Spleen (tissue), 11 donors: ENCODE results near the gene COL23A1. TPM values are rescaled to one million over a fixed set of nuclear protein-coding genes. Genes with fewer than 3 reads are reported as not detected.

Source experiments
- DNase-seq: peaks from one replicate; pipeline ENCODE4 v3.0.0-alpha.2; 2020
- H3K27ac ChIP-seq, 8 donors: fragments of 200-600 bp; sonication (generic) in 7 of 8; 1 replicate in 4 of 8; 2 replicates in 4 of 8; pipeline versions ENCODE4 v1.5.0 to v1.8.0; 2016 to 2021; ENCODE audit warnings: inconsistent platforms in 4 of 8, mild to moderate bottlenecking in 4 of 8, moderate library complexity in 1 of 8
- H3K27me3 ChIP-seq, 7 donors: fragments of 200-600 bp; sonication (generic) in 6 of 7; replicated peaks in 1 of 7; 1 replicate in 4 of 7; 2 replicates in 3 of 7; pipeline versions ENCODE4 v1.5.0 to v1.8.0; 2016 to 2021; ENCODE audit warnings: inconsistent platforms in 3 of 7, mild to moderate bottlenecking in 1 of 7
- H3K36me3 ChIP-seq, 6 donors: fragments of 200-600 bp; sonication (generic) in 5 of 6; 1 replicate in 4 of 6; 2 replicates in 2 of 6; pipeline versions ENCODE4 v1.5.0 to v1.8.0; 2016 to 2021; ENCODE audit warnings: inconsistent platforms in 2 of 6
- H3K4me1 ChIP-seq, 6 donors: fragments of 200-600 bp; sonication (generic) in 5 of 6; 1 replicate in 3 of 6; 2 replicates in 3 of 6; pipeline versions ENCODE4 v1.5.0 to v1.8.0; 2016 to 2021; ENCODE audit warnings: inconsistent platforms in 3 of 6
- H3K4me3 ChIP-seq, 8 donors: fragments of 200-600 bp; sonication (generic) in 7 of 8; 1 replicate in 4 of 8; 2 replicates in 4 of 8; pipeline versions ENCODE4 v1.5.0 to v1.8.0; 2016 to 2021; ENCODE audit warnings: inconsistent platforms in 4 of 8, mild to moderate bottlenecking in 4 of 8, moderate library complexity in 2 of 8
- H3K9me3 ChIP-seq, 8 donors: fragments of 200-600 bp; sonication (generic) in 7 of 8; 1 replicate in 4 of 8; 2 replicates in 4 of 8; pipeline versions ENCODE4 v1.5.0 to v1.8.0; 2016 to 2021; ENCODE audit warnings: inconsistent platforms in 4 of 8
- POLR2A ChIP-seq, 3 donors: fragments of 450-650 bp; IDR thresholded peaks; one replicate each; pipeline ENCODE4 v1.5.1; 2017; ENCODE audit warnings: antibody characterized with exemption in 3 of 3, mild to moderate bottlenecking in 1 of 3
- POLR2AphosphoS5 ChIP-seq, 3 donors: sonication (generic); formaldehyde crosslinking; IDR thresholded peaks; one replicate each; pipeline ENCODE4 v1.5.1; 2017; ENCODE audit warnings: antibody characterized with exemption in 3 of 3
- WGBS, 5 donors: extraction: QIAGEN DNeasy Blood & Tissue Kit in 3 of 5; methylation state at CpG; one replicate each; pipeline versions ENCODE4 v1.1.5 to v1.1.7; 2013 to 2018; 5-methylcytosine and 5-hydroxymethylcytosine counted together
- intact Hi-C: fragments of 100-400 bp; cut with DNase I; formaldehyde crosslinking; loops from one replicate; pipeline ENCODE4 v1.15.0; 2023; ENCODE audit warnings: low total_unique reads
- polyA plus RNA-seq, 3 donors: library from polyadenylated mRNA; stranded (reverse); fragments of 200-250 nt; gene quantifications; one replicate each; pipeline ENCODE4 v1.2.1, GENCODE V29; 2013
- total RNA-seq, 7 donors: library from RNA; depleted of rRNA in 3 of 7; stranded (reverse); fragments of >200 nt in 3 of 7; fragmentation: NEBNext Ultra II Directional in 4 of 7; extraction: Animal tissue kit (Norgen Biotek cat#: 25700) in 4 of 7; gene quantifications; one replicate each; pipeline versions ENCODE4 v1.1.0 to v1.2.1, GENCODE V29; 2016 to 2021
- TF ChIP-seq, protein P1 (sequence below), 11 experiments: fragments of 200-600 bp in 7 of 11; fragments of 450-650 bp in 4 of 11; sonication (generic) in 4 of 11; IDR thresholded peaks in 8 of 11; conservative IDR thresholded peaks in 3 of 11; 1 replicate in 7 of 11; 2 replicates in 4 of 11; pipeline versions ENCODE4 v1.4.0 to v1.8.0; 2016 to 2021; ENCODE audit warnings: antibody characterized with exemption in 11 of 11, inconsistent platforms in 4 of 11, mild to moderate bottlenecking in 1 of 11
- donor health status: healthy with polysubstance abuse.
- donor health status: DM: no; HTN: no; CAD: no; lungs with moderate emphysema.
- donor health status: DM: no; HTN: no; CAD: no.
- donor health status: Bipolar disorder and iron deficiency.
- donor health status: healthy.
- donor health status: DM: no; HTN: no; CAD: no.
- donor health status: DM: yes; HTN: yes; CAD: no.

Gene COL23A1
- total and polyA plus RNA-seq, 10 donors = 0.63 to 3.8 (median 1.9) TPM

DNA sequence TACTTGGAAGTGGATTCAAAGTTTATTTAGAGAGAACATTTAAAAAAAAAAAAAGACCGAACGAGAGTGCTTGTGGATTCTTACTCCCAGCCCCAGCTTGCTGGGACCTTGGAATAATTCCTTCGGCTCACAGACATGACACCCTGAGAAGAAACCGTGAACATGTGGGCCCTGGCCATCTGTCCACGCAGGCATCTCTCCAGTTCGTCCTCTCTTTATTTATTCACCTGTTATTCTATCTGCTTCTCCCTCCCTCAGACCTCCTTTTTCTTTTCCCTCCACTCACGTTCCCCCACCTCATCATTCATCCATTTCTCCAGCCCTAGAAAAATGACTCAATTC, 263.8 kb downstream of the COL23A1 start:
- H3K4me1 ChIP-seq = peaks cover 3 to 41% (median 22%) of the 10 kb centered on the region in 6 donors
- intact Hi-C loops = no loop called here
- H3K36me3 ChIP-seq = no peaks in the 10 kb centered on the region
- H3K27me3 ChIP-seq = peaks cover 0 to 6% (median 0%) of the 10 kb centered on the region in 7 donors
- peak overlapping the region in 3 of 8 donors; percentile 1 to 55 (median 28) for H3K27ac ChIP-seq
- peak; percentile 10 for DNase-seq
- 78 to 82% (median 79%) methylated on average over 7 of the region's 7 CpGs for WGBS, 5 donors
- TF ChIP-seq POLR2AphosphoS5 (IDR thresholded peaks at IDR 0.05) (no peak), POLR2A (IDR thresholded peaks at IDR 0.05) (no peak)
- TF ChIP-seq, protein P1, sequence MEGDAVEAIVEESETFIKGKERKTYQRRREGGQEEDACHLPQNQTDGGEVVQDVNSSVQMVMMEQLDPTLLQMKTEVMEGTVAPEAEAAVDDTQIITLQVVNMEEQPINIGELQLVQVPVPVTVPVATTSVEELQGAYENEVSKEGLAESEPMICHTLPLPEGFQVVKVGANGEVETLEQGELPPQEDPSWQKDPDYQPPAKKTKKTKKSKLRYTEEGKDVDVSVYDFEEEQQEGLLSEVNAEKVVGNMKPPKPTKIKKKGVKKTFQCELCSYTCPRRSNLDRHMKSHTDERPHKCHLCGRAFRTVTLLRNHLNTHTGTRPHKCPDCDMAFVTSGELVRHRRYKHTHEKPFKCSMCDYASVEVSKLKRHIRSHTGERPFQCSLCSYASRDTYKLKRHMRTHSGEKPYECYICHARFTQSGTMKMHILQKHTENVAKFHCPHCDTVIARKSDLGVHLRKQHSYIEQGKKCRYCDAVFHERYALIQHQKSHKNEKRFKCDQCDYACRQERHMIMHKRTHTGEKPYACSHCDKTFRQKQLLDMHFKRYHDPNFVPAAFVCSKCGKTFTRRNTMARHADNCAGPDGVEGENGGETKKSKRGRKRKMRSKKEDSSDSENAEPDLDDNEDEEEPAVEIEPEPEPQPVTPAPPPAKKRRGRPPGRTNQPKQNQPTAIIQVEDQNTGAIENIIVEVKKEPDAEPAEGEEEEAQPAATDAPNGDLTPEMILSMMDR (IDR thresholded peaks at IDR 0.05 in 8 of 11, conservative IDR thresholded peaks at IDR 0.05 in 3 of 11) = no peak
- no peaks in the 10 kb centered on the region for H3K9me3 ChIP-seq
- no peak overlapping the region for H3K4me3 ChIP-seq

DNA sequence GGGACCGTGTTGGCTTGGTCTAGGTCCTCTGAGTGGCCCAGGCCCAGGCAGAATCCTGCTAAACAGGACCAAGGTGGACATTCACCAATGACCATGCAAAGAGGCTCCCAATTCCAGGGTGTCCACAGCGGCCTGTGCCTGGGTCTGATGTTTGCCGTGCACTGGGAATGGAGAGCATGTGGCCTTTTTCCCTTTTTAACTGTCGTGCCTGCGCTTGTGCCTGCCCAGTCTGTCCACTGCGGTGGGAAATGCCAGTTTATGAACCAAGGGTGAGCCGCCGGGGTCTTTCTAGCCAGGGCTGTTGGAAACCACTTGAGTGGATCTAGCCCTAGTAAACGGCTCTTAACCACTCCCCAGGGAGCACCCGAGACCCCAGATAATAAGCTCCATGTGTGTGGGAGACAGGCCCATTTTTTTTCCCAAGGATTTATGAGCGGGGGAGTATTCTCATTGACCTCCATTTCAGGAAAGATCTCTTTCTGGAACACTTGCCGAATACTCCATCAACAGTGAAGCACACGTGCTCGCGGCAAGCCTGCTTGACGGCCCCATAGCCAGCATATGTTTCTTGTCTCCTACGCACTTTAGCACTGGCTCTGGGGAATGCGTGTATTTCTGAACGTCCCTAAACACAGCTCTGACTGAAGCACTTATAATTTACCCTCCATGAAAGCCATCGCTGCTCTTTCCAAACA, 264.4 kb downstream of the COL23A1 start:
- peak; percentile 51 for DNase-seq
- no peaks in the 10 kb centered on the region for H3K36me3 ChIP-seq
- H3K4me1 ChIP-seq = peaks cover 0 to 36% (median 17%) of the 10 kb centered on the region in 6 donors
- 78 to 91% (median 89%) methylated on average over 18 to 20 of the region's 20 CpGs for WGBS, 5 donors
- peaks cover 0 to 6% (median 0%) of the 10 kb centered on the region in 7 donors for H3K27me3 ChIP-seq
- TF ChIP-seq, protein P1 (IDR thresholded peaks at IDR 0.05 in 8 of 11, conservative IDR thresholded peaks at IDR 0.05 in 3 of 11) = no peak
- TF ChIP-seq POLR2AphosphoS5 (IDR thresholded peaks at IDR 0.05) (peak in 1 of 3 donors; percentile 55), POLR2A (IDR thresholded peaks at IDR 0.05) (no peak)
- intact Hi-C loops = no loop called here
- H3K27ac ChIP-seq = peak overlapping the region in 3 of 8 donors; percentile 2 to 55 (median 41)
- H3K4me3 ChIP-seq = no peak overlapping the region
- no peaks in the 10 kb centered on the region for H3K9me3 ChIP-seq

DNA sequence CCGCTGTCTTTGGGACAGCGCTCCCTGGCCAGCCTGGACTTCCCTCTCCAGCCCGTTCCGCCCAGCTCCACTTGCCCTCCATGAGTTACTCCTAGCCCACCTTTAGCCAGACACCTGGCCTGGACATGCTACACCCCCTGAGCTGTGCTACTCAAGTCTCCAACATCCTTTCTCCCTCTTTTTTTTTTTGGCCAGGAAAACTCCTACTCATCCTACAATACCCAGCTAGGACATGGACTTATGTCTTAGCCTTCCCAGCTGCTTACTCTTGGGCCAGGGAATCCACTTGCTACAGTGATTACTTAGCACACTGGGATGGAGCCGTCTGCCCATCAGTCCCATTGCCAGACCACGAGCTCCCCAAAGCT, 264.9 kb downstream of the COL23A1 start:
- Histone ChIP-seq H3K27ac (peak overlapping the region in 2 of 8 donors; percentile 41 to 55), H3K4me3 (no peak overlapping the region), H3K9me3 (no peaks in the 10 kb centered on the region), H3K4me1 (peaks cover 0 to 31% (median 12%) of the 10 kb centered on the region in 6 donors), H3K36me3 (no peaks in the 10 kb centered on the region), H3K27me3 (peaks cover 0 to 6% (median 0%) of the 10 kb centered on the region in 7 donors)
- WGBS, 5 donors = 83 to 97% (median 93%) methylated on average over 6 of the region's 6 CpGs
- TF ChIP-seq POLR2A (IDR thresholded peaks at IDR 0.05) (no peak), POLR2AphosphoS5 (IDR thresholded peaks at IDR 0.05) (no peak)
- TF ChIP-seq, protein P1 (IDR thresholded peaks at IDR 0.05 in 8 of 11, conservative IDR thresholded peaks at IDR 0.05 in 3 of 11) = no peak
- intact Hi-C loops = no loop called here
- DNase-seq = no peak

DNA sequence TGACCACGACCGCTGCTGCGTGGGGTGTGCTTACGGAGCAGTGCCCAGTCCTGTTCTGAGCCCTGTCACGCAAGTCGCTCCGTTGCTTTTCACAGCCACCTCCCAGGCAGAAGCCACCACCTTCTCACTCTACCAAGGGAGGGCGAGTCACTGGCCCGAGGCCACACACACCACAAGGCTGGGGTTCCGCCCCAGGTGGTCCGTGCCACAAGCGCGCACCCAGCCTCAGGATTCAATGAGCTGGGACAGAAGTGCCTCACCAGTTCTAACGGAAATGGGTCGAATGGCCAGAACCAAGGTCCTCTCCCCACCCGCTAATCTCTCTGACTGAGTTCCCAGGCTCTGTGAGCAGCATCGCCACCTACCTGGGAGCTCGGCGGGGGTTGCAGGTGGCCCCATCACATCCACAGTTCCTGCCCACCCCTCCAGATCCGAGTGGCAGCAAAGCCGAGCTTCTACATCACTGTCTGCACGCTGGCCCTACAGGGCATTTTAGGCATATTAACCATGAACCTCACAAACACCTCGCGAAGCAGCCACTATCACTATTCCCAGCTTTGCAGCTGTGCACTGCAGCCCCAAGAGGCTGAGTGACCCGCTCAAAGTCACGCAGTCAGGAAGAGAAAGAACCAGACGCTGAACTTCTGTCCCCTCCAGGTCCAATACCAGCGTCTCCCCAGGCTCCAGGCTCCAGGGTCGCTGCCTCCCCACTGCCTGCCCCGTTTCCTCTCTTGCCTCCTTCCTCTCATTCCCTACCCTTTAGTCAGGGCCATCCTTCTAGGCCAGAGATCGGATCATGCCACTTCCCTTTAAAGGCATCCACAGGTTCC, 265.5 kb downstream of the COL23A1 start:
- H3K4me1 ChIP-seq = peaks cover 0 to 26% (median 10%) of the 10 kb centered on the region in 6 donors
- no peak overlapping the region for H3K4me3 ChIP-seq
- DNase-seq = peak; percentile 81
- 70 to 84% (median 76%) methylated on average over 27 to 31 of the region's 31 CpGs for WGBS, 5 donors
- H3K36me3 ChIP-seq = no peaks in the 10 kb centered on the region
- H3K27ac ChIP-seq = peak overlapping the region in 1 of 8 donors; percentile 19
- H3K27me3 ChIP-seq = peaks cover 0 to 6% (median 0%) of the 10 kb centered on the region in 7 donors
- intact Hi-C loops = no loop called here
- no peaks in the 10 kb centered on the region for H3K9me3 ChIP-seq
- TF ChIP-seq, protein P1 (IDR thresholded peaks at IDR 0.05 in 8 of 11, conservative IDR thresholded peaks at IDR 0.05 in 3 of 11) = no peak
- TF ChIP-seq POLR2AphosphoS5 (IDR thresholded peaks at IDR 0.05) = peak in 1 of 3 donors; percentile 50
